ENCODE results near the gene MEDAG. TPM values are rescaled to one million over a fixed set of nuclear protein-coding genes. Genes with fewer than 3 reads are reported as not detected.

Gene MEDAG
- polyA plus RNA-seq, 1 donor (not counting 4 experiments of a cell fraction or from before 2014, with no cell fraction given), result 0.03 TPM

DNA sequence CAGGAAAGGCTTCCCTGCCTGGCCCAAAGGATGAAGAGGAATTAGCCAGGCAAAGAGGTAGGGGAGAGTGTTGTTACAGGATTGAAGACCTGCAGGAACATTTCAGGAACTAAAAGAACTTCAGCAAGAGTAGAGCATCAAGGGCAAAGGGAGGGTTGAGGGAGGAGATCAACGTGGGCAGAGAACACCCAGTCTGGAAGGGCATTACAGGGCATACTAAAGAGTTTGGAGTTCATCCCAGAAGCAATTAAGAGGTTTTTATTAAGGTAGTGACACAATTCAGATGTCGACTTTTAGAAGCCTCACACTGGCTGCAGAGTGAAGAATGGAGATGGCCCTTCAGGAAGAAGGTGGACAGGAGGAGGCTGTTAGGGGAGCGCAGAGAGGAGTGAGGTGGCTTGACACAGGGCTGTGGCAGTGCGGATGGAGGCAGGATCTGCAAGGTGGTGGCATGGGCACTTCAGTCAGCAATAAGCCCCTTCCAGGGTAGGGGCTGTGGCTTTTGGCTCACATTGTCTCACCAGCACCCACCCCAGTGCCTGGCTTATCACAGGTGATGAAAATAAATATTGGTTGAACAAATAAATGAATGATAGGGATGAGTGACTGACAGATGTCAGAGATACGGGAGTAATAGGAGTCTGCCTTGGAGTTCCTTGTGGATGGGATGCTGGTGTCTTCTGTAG is 51.3 kb downstream of the MEDAG start:
- no peak overlapping the region for H3K9ac ChIP-seq (ENCODE audit: control insufficient read depth, extremely low read depth, insufficient read depth, low read length)
- no peak overlapping the region for H2AFZ ChIP-seq (ENCODE audit: control insufficient read depth, low read length)
- no peaks in the 10 kb centered on the region for H3K9me1 ChIP-seq (ENCODE audit: control insufficient read depth, extremely low read depth, insufficient read depth, low read length)
- no peaks in the 10 kb centered on the region for H4K20me1 ChIP-seq (ENCODE audit: control insufficient read depth, extremely low read depth, insufficient read depth, low read length)
- FAIRE-seq (no peak), DNase-seq (ENCODE audit: low read depth, low spot score) (no peak)
- no peaks in the 10 kb centered on the region for H3K36me3 ChIP-seq (ENCODE audit: control insufficient read depth in 2 of 2, extremely low read depth in 1 of 2, insufficient read depth in 2 of 2, low read length in 2 of 2)
- no peak overlapping the region for H3K4me3 ChIP-seq (ENCODE audit: control insufficient read depth in 2 of 3, extremely low read depth in 1 of 3, insufficient read depth in 2 of 3, low read depth in 1 of 3, low read length in 3 of 3)
- H3K27me3 ChIP-seq (ENCODE audit: control insufficient read depth, extremely low read depth, insufficient read depth, low read length), result peaks cover 4% of the 10 kb centered on the region
- no peak overlapping the region for H3K27ac ChIP-seq (ENCODE audit: control insufficient read depth, insufficient read depth, low read length)
- TF ChIP-seq CTCF (optimal IDR thresholded peaks at IDR 0.05 in 1 of 3, IDR thresholded peaks at IDR 0.05 in 1 of 3, conservative IDR thresholded peaks at IDR 0.05 in 1 of 3; ENCODE audit: extremely low read depth in 1 of 3, insufficient read depth in 2 of 3, low read length in 3 of 3) (no peak), EZH2 (IDR thresholded peaks at IDR 0.05; ENCODE audit: low read length) (no peak)
- dilution Hi-C loops (cut with MboI; ENCODE audit: extremely low pct_ligation_motif_present, low sequenced_read_pairs), result no loop called here
- no peaks in the 10 kb centered on the region for H3K4me1 ChIP-seq (ENCODE audit: control insufficient read depth, extremely low read depth, insufficient read depth, low read length)
- no peaks in the 10 kb centered on the region for H3K79me2 ChIP-seq (ENCODE audit: control insufficient read depth, insufficient read depth, low read length)
- H3K4me2 ChIP-seq (ENCODE audit: control insufficient read depth, extremely low read depth, insufficient read depth, low read depth, low read length), result no peak overlapping the region
- no peaks in the 10 kb centered on the region for H3K9me3 ChIP-seq (ENCODE audit: control insufficient read depth, low read depth, low read length)

DNA sequence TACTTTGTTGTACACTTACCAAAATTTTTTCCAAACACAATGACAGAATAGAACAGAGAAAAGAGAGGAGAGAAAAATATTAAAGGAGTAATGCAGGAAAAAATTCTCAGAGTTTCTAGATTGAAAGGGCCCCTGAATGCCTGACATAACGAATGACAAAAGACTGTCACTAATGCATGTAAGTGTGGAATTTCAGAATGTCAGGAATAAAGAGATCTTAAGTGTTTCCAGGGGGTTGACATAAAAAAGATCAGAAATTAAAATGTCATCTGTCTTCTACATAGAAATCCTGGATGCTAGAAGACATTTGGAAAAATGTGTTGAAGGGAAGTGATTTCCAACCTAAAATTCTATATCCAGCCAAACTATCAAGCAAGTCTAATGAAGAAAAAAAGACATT is 53.6 kb downstream of the MEDAG start:
- Histone ChIP-seq H3K9me3 (ENCODE audit: control insufficient read depth, low read depth, low read length) (no peaks in the 10 kb centered on the region), H3K4me1 (ENCODE audit: control insufficient read depth, extremely low read depth, insufficient read depth, low read length) (peaks cover 5% of the 10 kb centered on the region), H3K36me3 (ENCODE audit: control insufficient read depth in 2 of 2, extremely low read depth in 1 of 2, insufficient read depth in 2 of 2, low read length in 2 of 2) (no peaks in the 10 kb centered on the region), H4K20me1 (ENCODE audit: control insufficient read depth, extremely low read depth, insufficient read depth, low read length) (no peaks in the 10 kb centered on the region), H3K27ac (ENCODE audit: control insufficient read depth, insufficient read depth, low read length) (no peak overlapping the region), H3K27me3 (ENCODE audit: control insufficient read depth, extremely low read depth, insufficient read depth, low read length) (peaks cover 4% of the 10 kb centered on the region), H3K4me2 (ENCODE audit: control insufficient read depth, extremely low read depth, insufficient read depth, low read depth, low read length) (no peak overlapping the region), H3K9me1 (ENCODE audit: control insufficient read depth, extremely low read depth, insufficient read depth, low read length) (no peaks in the 10 kb centered on the region), H3K9ac (ENCODE audit: control insufficient read depth, extremely low read depth, insufficient read depth, low read length) (no peak overlapping the region), H3K79me2 (ENCODE audit: control insufficient read depth, insufficient read depth, low read length) (no peaks in the 10 kb centered on the region), H3K4me3 (ENCODE audit: control insufficient read depth in 2 of 3, extremely low read depth in 1 of 3, insufficient read depth in 2 of 3, low read depth in 1 of 3, low read length in 3 of 3) (no peak overlapping the region), H2AFZ (ENCODE audit: control insufficient read depth, low read length) (no peak overlapping the region)
- TF ChIP-seq EZH2 (IDR thresholded peaks at IDR 0.05; ENCODE audit: low read length) (no peak), CTCF (optimal IDR thresholded peaks at IDR 0.05 in 1 of 3, IDR thresholded peaks at IDR 0.05 in 1 of 3, conservative IDR thresholded peaks at IDR 0.05 in 1 of 3; ENCODE audit: extremely low read depth in 1 of 3, insufficient read depth in 2 of 3, low read length in 3 of 3) (no peak)
- DNase-seq (ENCODE audit: low read depth, low spot score), result no peak
- FAIRE-seq, result no peak
- dilution Hi-C loops (cut with MboI; ENCODE audit: extremely low pct_ligation_motif_present, low sequenced_read_pairs), result no loop called here
